Fibroblast of villous mesenchyme (primary cell): ENCODE results near the gene TNFAIP1. TPM values are rescaled to one million over a fixed set of nuclear protein-coding genes. Genes with fewer than 3 reads are reported as not detected.
"Not testable (repeated sequence)": the region's sequence is repeated elsewhere in the genome, so short reads cannot be mapped to it uniquely, and the experiment has no call there.

ENCODE experiments used
- DNase-seq: peaks from one replicate; pipeline ENCODE4 v3.0.0-alpha.2; 2010; ENCODE audit warnings: low read depth
- H3K4me3 ChIP-seq: 2 replicates; pipeline ENCODE4 v1.5.1; 2011; ENCODE audit warnings: low read depth, mild to moderate bottlenecking, low read length
- total RNA-seq: library from RNA; depleted of rRNA; stranded (reverse); fragments of >200 nt; gene quantifications from 2 replicates; pipeline ENCODE4 v1.2.3, GENCODE V29; 2012
- TF ChIP-seq, protein P1 (sequence below): IDR thresholded peaks from 2 replicates; pipeline ENCODE4 v1.5.1; 2012; ENCODE audit warnings: low read depth, mild to moderate bottlenecking, low read length; ENCODE audit not compliant: insufficient read depth

Gene TNFAIP1, protein sequence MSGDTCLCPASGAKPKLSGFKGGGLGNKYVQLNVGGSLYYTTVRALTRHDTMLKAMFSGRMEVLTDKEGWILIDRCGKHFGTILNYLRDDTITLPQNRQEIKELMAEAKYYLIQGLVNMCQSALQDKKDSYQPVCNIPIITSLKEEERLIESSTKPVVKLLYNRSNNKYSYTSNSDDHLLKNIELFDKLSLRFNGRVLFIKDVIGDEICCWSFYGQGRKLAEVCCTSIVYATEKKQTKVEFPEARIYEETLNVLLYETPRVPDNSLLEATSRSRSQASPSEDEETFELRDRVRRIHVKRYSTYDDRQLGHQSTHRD
- total RNA-seq, result 35.1 and 50.1 TPM in 2 replicates

DNA sequence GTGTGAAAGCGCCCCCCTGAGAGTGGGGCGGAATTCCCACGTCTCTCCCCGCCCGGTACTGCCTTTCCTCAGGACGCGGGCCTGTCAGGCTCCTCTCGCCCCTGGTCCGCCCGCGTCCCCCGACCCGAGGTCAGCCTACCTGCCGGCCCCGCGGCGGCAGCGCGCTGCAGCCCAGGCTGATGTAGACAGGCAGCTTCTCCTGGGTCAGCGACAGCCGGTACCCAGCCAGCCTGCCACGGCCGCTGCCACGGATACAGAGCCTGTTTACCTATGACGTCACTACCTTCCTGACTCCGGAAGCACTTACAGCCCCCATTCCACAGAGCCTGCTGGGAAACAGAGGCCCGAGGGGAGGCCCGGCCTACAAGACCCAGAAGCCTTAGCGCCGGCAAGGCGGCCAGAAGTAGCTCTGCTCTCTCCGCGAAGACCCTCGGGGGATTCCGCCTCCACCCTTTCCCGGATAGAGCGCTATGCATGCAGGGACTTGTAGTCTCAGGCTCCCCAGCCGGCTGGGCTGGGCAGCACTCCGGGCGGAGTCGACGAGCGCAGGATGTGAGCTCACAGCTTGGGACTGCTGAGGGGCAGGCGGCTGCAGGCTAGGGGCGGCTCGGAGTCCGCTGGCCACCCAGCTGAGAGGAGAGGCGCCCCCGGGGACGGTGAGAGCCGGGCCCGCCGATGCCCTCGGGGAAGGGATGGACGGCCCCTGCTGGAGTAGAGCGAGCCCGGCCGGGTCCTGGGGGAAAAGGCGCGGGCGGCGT is at the start of gene TNFAIP1, which contains the start of gene IFT20:
TSS of gene TNFAIP1 (plus strand) at position 561 of the 758 bp plus-strand sequence. CDS start 3,761 bp downstream, outside the sequence.
TSS of gene IFT20 (minus strand) at position 272 of the 758 bp plus-strand sequence. CDS start 3,487 bp downstream, outside the sequence.
- peak within 1 kb of the TSS; percentile 99 for H3K4me3 ChIP-seq
- DNase-seq, result peak; percentile 100
- TF ChIP-seq, protein P1, sequence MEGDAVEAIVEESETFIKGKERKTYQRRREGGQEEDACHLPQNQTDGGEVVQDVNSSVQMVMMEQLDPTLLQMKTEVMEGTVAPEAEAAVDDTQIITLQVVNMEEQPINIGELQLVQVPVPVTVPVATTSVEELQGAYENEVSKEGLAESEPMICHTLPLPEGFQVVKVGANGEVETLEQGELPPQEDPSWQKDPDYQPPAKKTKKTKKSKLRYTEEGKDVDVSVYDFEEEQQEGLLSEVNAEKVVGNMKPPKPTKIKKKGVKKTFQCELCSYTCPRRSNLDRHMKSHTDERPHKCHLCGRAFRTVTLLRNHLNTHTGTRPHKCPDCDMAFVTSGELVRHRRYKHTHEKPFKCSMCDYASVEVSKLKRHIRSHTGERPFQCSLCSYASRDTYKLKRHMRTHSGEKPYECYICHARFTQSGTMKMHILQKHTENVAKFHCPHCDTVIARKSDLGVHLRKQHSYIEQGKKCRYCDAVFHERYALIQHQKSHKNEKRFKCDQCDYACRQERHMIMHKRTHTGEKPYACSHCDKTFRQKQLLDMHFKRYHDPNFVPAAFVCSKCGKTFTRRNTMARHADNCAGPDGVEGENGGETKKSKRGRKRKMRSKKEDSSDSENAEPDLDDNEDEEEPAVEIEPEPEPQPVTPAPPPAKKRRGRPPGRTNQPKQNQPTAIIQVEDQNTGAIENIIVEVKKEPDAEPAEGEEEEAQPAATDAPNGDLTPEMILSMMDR, result no peak

DNA sequence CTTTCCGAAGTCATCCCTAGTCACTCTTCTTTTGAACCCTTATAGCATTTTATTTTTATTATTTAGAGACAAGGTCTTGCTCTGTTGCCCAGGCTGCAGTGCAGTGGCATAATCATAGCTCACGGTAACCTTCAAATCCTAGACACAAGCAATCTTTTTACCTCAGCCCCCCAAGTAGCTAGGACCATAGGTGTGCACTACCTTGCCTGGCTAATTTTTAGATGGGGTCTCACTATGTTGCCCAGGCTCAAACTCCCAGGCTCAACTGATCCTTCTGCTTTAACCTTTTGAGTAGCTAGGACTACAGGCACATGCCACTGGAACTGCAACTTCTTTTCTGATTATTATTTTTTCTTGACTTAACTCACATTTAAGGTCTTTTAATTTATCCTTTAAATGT is 49.6 kb upstream of the TNFAIP1 start:
- TF ChIP-seq, protein P1, result no peak
- no peak for DNase-seq
- no peak overlapping the region for H3K4me3 ChIP-seq

DNA sequence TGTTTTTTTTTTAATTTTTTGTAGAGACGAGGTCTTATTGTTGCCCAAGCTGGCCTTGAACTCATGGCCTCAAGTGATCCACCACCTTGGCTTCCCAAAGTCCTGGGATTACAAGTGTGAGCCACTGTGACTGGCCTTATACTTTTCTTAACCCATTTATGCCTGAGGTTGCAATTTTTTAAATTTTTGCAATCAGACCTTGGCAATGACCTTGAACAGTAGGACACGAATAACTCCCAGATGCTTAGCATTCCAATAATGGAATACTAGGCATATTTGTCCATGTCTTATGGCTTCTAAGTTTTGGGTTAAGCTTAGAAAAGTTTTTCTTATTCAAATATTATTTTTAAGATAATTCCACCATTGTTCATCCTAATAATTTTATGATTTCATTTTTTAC is 44.9 kb upstream of the TNFAIP1 start:
- TF ChIP-seq, protein P1, result no peak
- DNase-seq, result no peak
- no peak overlapping the region for H3K4me3 ChIP-seq

DNA sequence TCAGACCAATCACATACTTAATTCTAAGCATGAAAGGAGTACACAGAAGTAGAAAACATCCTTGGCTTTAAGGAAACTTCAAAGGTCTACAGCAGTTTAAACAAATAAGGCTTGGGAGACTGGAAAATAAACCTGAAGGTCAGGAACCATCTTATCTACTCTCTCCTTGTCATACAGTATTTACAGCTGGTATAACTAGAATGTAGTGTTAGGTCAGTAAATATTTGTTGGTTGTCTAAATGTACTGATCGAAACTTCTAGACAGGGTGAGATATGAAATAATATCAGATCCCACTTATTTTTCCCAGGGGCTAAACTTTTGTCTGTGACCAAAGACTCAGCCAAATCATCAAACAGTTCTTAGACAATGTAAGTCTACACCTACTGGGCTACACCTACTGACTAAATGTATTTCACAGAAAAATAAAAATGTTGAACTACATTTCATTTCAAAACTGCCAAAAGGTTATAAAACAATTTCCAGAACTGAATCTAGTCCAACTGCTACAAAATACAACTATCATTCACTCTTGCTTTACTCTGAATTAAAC is 43.7 kb upstream of the TNFAIP1 start:
- H3K4me3 ChIP-seq, result no peak overlapping the region
- no peak for DNase-seq
- TF ChIP-seq, protein P1, result no peak

DNA sequence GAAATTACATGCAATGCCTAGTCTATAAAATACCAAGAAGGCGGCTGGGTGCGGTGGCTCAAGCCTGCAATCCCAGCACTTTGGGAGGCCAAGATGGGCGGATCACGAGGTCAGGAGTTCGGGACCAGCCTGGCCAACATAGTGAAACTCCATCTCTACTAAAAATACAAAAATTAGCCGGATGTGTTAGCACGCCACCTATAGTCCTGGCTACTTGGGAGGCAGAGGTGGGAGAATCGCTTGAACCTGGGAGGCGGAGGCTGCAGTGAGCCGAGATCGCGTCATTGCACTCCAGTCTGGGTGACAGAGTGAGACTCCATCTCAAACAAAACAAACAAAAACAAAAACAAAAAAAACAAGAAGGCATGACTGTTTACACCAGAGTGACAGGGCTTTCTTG is 42.7 kb upstream of the TNFAIP1 start:
- not testable (repeated sequence) for DNase-seq, H3K4me3 ChIP-seq

DNA sequence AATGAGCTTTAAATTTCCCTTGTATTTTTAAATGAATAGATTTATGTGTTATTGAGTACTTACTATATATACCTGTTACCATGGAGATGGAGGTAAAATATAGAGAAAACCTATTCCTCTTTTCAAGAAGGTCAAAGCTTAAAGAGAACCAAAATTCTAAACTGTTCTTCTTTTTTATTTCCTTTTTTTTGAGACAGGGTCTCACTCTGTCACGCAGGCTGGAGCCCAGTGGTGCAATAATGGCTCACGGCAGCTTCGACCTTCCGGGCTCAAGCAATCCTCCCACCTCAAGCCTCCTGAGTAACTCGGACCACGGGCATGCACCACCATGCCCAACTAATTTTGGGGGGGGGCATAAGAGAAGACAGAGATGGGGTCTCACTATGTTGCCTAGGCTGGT is 41.6 kb upstream of the TNFAIP1 start:
- DNase-seq, result no peak
- no peak overlapping the region for H3K4me3 ChIP-seq
- TF ChIP-seq, protein P1, result no peak
